ENCODE results near the gene LASP1.
A peak's percentile ranks its signal among the peaks of the same experiment; 100 is the strongest.

GRCh38 chr17:38912221-38912813, 42.5 kb downstream of the LASP1 start:
- 0 out of 2 replicates have a peak, but pooled peaks have one; percentile 25 for TF ChIP-seq GATA2 (IDR thresholded peaks at IDR 0.05; ENCODE audit: low read depth, low read length)
- TF ChIP-seq GATA3 (IDR thresholded peaks at IDR 0.05; ENCODE audit: low read depth, low read length): no peak
